Measurements from ENCODE around the gene GLDN.

Gene GLDN

GRCh38 chr15:51323749-51324148 is 17.7 kb upstream of the GLDN start:
- DNase-seq = no peak

DNA sequence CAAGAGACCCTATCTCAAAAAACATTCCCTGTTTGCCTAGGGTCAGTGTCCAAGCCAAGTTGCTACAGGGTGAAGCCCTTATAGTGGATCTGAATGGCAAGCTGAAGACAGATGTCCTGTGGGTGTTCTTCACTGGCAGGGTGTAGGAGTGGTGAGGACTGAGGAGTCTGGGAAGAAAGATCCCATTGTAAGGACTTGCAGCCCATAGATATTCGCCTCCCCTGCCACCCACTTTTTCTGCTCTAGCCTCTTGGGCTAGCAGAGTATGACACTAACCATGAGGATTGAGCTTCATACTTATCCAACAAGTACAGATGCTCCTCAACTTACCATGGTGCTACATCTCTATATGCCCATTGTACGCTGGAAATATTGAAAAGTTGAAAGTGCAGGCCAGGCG is 16.3 kb upstream of the GLDN start:
- no peak for DNase-seq

DNA sequence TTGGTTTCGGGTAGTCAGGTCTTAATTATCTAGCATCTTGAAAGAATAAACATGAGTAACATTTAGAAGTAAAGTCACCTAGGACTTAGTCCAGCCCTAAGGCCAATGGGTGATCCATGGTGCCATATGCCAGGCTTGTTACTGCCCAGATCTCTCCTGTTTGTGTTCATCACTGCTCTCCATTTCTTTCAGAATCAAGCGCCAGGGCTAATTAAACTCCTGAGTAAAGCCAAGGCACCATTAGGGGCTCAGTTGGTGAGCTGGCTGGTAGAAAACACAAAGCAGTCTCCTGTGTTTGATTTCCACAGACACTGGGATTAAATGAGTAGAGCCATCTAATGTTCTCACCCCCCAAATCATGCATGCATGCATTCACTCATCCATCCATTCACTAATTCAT is 14.4 kb upstream of the GLDN start:
- no peak for DNase-seq

DNA sequence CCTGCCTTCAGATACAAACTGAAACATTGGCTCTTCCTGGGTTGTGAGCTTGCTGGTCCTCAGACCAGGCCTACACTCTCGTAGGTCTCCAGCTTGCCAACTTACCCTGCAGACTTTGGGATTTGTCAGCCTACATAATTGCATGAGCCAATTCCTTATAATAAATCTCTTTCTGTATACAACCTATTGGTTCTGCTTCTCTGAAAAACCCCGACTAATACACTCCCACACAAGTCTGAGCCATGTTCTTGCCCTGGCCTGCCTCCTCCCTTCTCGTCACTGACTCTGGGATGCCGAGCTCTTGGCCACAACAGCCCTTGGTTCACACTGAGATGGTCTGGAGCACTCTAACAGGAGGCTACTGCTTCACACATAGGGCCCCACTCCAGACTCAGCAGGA is 12.5 kb upstream of the GLDN start:
- DNase-seq = no peak

- DNase-seq = no peak
Observed at GRCh38 chr15:51331141-51331540, 10.3 kb upstream of the GLDN start.

- DNase-seq = no peak
Observed at GRCh38 chr15:51332206-51333147, 9.0 kb upstream of the GLDN start.

DNA sequence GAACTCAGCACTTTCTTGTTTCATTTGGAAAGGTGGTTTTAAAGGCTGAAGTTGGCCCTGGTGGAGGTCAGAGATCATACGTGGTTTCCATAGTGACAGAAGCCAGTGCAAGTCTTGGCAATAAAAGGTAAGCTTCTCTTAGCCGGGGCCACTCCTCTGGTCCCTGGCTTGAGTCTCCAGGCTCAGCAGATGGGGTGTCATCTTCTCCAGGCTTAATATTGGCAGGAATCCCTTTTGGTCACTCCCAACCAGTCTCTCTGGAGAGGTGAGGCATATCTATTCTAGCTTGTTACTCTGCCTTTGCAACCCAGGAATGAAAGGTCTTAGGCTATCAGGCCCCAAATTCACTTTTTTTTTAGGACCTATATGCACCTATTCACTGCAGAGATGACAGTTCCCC is 7.9 kb upstream of the GLDN start:
- no peak for DNase-seq

DNA sequence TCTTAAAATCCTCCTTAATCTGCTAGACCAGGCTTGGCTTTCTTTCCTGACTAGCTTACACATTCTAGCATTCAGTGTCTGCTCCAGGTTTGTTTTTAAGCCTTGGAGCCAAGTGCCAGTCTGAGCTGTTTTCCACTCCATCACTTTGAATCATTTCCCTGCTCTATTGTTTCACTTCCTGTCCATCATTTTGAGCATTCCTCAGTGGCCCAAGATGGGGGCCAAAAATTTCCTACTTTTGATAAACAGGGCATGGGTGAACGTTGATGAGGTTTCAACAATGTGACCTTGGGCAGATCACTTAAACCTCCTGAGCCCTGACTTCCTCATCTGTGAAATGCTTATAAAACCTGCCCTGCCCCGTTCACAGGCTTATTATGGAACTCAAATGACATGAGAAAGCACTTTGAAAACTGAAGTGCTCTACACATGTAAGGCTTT is 7.4 kb upstream of the GLDN start:
- DNase-seq = no peak

GRCh38 chr15:51335087-51335486 is 6.4 kb upstream of the GLDN start:
- no peak for DNase-seq

DNA sequence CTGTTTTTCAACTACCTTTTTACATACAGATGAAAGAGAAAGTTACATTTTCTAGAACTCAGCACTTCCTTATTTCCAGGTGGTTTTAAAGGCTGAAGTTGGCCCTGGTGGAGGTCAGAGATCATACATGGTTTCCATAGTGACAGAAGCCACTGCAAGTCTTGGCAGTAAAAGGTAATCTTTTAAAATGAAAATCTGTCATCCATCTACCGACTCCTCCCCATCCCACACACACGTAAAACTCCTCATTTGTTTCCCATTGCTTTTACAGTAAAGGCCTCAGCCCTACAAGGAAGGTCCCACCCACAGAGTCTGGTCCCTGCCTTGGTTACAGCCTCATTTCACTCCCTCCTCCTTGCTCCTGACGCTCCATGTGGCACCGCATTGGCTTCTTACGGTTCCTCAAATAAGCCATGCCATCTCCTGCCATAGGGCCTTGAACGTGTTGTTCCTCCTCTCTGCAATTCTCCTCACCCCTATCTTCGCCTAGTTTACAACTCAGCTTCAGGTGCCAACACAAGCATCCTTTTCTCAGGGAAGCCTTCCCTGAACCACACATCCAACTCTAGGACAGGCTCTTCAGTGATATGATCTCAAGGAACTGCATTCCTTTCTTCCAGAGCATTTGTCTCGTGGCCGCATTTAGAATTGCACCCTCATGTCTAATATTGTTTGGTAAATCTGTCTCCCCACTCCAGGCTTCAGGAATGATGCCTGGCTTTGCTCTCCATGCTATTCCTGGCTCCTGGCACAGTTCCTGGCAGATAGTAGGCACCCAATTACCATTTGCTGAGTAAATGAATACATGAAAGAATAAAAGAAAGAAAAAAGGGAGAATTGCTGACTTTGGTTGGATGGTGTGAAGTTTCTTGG is 5.7 kb upstream of the GLDN start:
- no peak for DNase-seq

DNA sequence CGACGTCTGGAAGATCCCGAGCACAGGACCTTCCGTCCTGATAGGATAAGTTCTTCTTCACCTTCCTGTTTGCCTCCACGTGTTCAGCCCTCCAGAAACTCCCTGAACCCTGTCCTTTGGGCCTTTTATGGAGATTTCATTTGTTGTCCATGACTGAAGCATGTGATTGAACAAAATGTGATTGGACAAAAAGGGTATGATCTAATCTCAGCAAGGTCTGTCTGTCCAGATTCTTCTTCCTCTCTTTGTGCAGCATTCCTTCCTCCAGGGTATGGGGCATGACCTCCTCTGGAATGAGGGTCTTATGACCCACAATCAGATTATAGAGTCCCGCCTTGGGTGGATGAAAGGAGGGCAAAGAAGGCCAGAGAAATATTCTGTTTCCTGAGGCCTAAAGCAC is 3.0 kb upstream of the GLDN start, which contains the start of gene CYP19A1:
Gene CYP19A1 (minus strand): TSS at position 101 of the 400 bp plus-strand sequence. CDS start 95,684 bp downstream, outside the sequence.
- DNase-seq = no peak

DNA sequence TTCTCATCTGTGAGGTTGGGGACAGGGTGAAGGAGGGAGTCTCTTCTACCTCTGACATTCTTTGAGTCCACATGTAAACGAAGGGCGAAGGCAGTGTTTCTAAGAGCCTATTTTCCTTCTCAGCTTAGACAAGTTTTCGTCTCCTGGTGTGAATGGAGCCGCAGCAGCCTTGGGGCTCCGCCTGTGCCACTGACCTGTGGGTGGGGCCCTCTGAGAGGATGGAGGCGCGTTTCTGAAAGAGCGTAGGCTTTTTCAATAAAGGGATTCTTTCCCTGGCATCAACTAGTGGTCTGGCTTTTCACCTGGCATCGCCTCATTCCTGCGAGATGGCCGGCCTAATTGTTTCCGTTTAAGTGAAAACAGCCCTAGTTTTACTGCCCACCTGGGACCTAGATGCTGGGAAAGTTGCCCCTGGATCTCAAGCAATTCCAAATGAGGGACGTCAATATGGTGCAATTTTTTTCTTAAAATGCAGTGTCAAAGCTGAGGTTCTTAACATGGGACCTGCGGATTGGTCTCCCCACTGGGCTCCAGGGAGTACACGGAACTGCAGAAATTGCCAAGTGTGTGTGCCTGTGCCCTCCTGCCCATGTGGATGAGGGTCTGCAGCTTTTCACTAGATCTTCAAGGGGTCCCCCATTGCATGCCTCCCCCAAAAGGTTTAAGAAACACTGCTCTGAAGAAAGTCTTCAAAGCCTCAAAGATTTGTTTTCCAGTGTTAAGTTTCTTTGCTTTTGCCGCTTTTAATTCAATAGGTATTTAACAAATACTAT is 958 bp downstream of the GLDN start:
- DNase-seq = no peak

- no peak for DNase-seq
Observed at GRCh38 chr15:51343466-51343865, 2.0 kb downstream of the GLDN start.

DNA sequence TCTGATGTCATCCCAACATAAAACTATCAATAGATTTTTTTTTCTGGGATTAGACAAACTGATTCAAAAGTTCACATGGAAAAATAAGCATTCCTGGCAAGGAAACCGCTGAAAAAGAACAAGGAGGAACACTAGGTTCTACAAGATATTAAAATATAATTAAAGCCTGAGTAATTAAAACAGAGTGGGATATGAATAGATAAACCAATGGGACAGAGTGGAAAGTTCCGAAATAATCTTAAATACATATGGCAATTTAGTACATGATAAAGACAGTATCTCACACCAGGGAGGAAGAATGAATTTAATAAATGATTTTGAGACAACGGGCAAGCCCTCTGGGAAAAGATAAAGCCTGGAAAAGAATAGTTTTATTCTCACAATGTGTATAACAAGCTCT is 4.7 kb downstream of the GLDN start:
- DNase-seq = no peak

GRCh38 chr15:51348688-51349087 is 7.2 kb downstream of the GLDN start:
- DNase-seq = no peak

GRCh38 chr15:51349156-51349844 is 7.8 kb downstream of the GLDN start:
- no peak for DNase-seq

GRCh38 chr15:51350723-51351122 is 9.3 kb downstream of the GLDN start:
- no peak for DNase-seq

- DNase-seq = no peak
Observed at GRCh38 chr15:51353976-51354375, 12.5 kb downstream of the GLDN start.

GRCh38 chr15:51355096-51355495 is 13.6 kb downstream of the GLDN start:
- DNase-seq = no peak

- no peak for DNase-seq
Observed at GRCh38 chr15:51356147-51356546, 14.7 kb downstream of the GLDN start.

DNA sequence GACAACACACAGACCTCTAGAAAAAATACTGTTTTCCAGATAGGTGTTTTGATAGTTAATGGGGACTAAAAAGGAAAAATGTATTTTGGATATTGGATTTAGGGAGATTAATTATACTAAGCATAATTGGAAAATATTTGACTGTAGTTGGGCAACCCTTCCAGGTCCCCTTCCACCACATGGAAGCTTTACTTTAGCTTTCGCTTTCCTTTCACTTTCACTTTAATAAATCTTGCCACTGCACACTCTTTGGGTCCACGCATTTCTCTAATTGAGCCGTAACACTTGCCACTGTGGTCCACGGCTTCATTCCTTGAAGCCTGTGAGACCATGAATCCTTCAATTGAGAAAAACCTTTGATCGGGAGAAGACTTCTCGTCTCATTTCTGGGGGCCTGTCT is 15.5 kb downstream of the GLDN start:
- no peak for DNase-seq

DNA sequence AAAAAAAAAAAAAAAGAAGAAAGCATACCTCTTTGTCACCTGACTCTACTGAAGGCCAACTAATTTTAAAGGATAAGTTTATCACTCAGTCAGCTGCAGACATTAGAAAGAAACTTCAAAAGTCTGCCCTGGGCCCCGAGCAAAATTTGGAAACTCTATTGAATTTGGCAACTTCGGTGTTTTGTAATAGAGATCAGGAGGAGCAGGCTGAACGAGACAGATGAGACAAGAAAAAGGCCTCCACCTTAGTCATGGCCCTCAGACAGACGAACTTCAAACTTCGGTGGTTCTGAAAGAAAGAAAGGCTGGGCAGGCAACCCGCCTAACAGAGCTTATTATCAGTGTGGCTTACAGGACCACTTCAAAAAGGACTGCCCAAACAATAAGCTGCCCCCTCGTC is 18.5 kb downstream of the GLDN start:
- no peak for DNase-seq
